DMS53 (cell line): Measurements from ENCODE around the gene KCTD5.
A peak's percentile ranks its signal among the peaks of the same experiment; 100 is the strongest.
"Not testable (repeated sequence)": the region's sequence is repeated elsewhere in the genome, so short reads cannot be mapped to it uniquely, and the experiment has no call there.

Experiments
- DNase-seq: peaks from one replicate; lab custom pipeline; 2025; lab: John Stamatoyannopoulos, UW

The KCTD5 gene

DNA sequence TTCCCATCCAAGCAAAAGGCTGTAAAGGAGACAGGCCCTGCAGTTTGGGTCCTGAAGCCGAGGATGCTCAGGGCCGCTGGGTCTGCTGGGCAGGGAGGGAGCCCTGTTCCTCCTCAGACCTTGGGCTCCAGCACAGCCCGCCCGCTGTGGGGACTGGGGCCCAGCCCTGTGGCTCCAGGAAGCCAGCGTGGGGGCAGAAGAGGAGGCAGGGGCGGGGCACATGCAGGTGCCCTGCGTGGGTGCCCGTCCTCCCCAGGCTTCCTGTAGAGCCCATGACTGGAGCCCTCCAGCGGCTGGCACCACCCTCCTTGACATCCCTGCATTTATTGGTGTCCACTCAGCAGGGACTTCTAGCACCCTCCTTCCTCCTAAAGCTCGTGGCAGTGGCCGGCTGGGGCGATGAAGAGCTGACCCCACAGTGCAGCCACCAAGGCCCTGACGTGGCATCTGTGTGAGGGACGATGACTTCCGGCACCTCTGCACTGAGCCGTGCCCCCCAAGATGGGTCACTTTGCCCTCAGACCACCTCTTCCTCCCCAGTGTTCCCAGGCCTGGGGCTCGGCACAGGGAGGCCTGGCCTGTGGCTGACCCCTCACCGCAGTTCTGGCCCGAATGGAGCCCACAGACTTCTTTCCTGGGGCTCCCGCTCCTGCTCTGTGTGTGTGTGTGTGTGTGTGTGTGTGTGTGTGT lies 27.8 kb downstream of the KCTD5 start:
- DNase-seq: no peak

- no peak for DNase-seq
Measured at GRCh38 chr16:2710711-2711231, 28.4 kb downstream of the KCTD5 start.

DNA sequence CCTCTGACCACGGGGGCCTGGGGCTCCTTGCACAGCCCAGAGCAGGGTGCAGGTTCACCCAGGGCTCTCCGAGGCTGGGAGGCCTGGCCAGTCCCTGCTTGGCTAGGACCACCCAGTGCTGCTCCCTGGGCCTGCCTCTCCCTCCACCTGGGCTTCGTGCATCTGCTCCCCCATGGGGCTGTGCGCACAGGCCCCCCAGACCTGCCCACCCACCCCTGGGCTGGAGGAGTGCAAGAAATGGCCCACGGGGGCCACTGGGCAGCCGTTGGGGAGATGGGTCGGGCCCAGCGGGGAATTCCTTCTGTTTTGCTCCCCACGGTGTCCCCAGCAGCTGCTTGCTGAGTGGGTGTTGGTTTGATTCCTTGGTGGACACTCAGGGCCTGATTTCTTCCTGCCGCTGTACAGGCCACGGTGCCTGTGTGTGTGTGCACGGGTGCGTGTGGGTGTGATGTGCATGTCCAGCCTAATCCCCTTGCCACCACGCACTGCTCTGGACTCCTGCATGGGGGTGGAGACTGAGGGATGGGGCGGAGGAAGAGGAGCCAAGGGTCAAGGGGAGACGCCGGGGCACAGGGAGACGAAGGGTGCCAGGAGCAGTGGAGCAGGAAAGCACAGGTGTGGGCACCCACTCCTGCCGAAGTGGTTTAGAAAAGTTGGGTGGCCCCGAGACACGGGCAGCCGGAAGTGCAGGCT lies 29.2 kb downstream of the KCTD5 start:
- DNase-seq: no peak

GRCh38 chr16:2712063-2712441 lies 29.7 kb downstream of the KCTD5 start:
- no peak for DNase-seq

- no peak for DNase-seq
Measured at GRCh38 chr16:2712546-2712945, 30.2 kb downstream of the KCTD5 start.

DNA sequence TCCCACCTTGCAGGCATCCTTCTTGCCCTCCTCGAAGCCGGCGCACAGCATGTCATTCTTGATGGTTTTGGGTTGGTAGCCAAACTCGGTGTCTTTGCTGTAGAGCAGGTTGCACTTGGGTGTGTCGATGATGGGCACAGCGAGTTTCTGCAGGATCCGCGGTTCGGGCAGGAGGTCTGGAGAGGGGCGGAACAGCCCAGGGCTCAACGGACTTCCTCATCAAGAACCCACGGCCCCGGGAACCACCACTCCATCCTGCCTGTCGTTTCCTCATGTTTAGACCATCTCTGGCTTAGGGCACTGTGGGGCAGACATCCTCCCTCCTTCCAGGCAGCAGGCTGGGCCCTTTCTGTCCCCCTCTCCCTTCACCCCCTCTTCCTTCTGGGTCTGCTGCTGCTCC lies 31.2 kb downstream of the KCTD5 start:
- no peak for DNase-seq

GRCh38 chr16:2713985-2714774 lies 31.9 kb downstream of the KCTD5 start:
- DNase-seq: peak; percentile 95

GRCh38 chr16:2715064-2715463 lies 32.7 kb downstream of the KCTD5 start:
- peak; percentile 47 for DNase-seq

DNA sequence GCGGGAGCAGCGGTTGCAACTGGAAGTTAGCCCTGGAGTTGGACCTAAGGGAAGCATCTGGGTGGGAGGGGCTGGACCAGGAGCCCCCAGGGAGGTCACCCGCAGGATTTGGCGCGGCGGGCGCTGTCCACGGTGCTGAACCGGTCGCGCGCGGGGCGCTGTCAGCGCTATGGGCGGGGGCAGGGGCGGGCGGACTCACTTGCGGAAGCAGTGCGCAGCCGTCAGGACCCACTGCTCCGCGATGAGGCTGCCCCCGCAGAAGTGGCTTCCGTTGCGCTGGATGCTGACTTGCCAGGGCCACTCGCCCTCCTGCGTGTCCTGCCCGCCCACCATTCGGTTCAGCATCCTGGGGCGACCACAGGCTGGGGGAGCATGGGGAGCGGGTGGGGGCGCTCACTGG lies 33.2 kb downstream of the KCTD5 start:
- DNase-seq: peak; percentile 56

- DNase-seq: no peak
Measured at GRCh38 chr16:2715966-2716885, 33.9 kb downstream of the KCTD5 start.

GRCh38 chr16:2716948-2717347 lies 34.6 kb downstream of the KCTD5 start:
- DNase-seq: no peak

DNA sequence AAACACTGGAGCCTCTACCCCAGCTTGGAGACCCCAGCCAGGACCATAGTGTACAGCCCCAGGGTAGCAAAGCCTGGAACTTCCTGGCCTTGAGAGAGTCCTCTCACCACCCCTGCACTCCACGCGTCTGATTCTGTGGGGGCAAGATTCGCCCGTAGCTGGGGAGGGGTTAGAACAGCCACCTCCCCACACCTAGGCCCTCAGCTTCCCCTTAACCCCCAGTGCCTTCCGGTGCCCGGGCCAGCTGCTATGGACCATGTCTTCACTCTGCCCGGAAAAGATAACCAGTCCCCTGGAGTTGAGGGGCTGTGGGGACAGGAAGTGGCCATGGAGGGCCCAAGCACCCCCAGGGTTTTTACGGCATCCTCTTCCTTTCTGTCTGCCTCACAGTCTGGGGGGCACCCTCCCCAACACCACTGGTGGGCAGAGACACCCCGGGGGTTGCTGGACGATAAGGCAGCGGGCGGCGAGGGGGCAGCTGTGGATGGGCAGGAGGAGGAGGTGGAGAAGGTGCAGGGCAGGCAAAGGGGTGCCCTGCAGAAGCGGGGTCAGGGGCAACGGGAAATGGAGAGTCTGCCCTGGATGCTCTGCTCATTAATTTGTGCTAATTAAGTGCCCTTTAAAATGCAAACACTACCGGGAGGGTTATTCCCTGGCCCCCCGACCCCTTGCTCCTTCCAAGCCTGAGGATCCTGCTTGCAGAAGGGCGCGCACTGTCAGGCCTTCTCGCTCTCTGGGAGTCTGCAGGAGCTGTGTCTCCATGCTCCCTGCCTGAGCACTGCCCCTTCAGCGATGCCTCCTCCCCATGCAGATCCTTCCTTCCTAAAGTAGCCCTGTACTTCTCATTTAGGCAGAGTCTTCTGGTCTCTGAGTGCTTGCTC lies 35.3 kb downstream of the KCTD5 start:
- no peak for DNase-seq

- DNase-seq: peak; percentile 77
Measured at GRCh38 chr16:2719328-2720063, 37.2 kb downstream of the KCTD5 start.

GRCh38 chr16:2720064-2720457 lies 37.7 kb downstream of the KCTD5 start, which contains the start of gene PRSS27:
Gene PRSS27 (minus strand): TSS chr16:2720224. CDS start chr16:2720160, 64 bp downstream.
- peak; percentile 26 for DNase-seq

GRCh38 chr16:2720719-2721633 lies 38.7 kb downstream of the KCTD5 start:
- DNase-seq: peak; percentile 93

GRCh38 chr16:2721634-2722173 lies 39.4 kb downstream of the KCTD5 start:
- DNase-seq: not testable (repeated sequence)

DNA sequence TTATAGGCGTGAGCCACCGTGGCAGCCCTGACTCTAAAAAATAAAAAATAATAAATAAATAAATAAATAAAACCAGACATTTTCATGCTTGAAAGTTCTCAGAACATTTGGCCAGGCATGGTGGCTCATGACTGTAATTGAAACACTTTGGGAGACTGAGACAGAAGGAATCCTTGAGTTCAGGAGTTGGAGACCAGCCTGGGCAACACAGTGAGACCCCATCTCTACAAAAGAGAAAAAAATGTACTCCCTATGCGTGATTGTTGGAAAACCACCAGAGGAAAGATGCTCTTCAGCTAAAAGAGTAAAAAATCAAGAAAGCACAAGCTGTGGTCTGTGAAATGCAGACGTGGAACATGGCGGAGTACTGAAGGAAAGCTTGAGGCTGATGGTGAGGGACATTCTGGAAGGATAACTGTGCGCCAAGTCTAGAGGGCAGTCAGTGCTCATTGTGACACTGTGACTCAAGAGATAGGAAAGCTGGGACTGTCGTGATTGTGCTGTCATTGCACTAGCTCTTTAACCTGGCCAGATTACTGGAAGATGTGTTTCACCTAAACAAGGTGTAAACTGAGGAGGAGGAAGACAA lies 41.9 kb downstream of the KCTD5 start:
- DNase-seq: no peak

- DNase-seq: no peak
Measured at GRCh38 chr16:2724816-2725348, 42.6 kb downstream of the KCTD5 start.
